HEK293 (cell line): ENCODE data around the gene ARHGAP23.

ENCODE experiments used
- CTCF ChIA-PET: fragments of 350-600 bp; formaldehyde crosslinking; extraction: SDS; loops from one replicate; lab custom pipeline; 2021; ENCODE audit warnings: antibody characterized with exemption; lab: Yijun Ruan, JAX
- POLR2A ChIA-PET: fragments of 300-600 bp; formaldehyde crosslinking; extraction: SDS; loops from one replicate; lab custom pipeline; 2020; ENCODE audit warnings: antibody characterized with exemption, inconsistent platforms; lab: Yijun Ruan, JAX
- H3K27ac ChIP-seq: fragments of 200-500 bp; sonication (Bioruptor generic); 2 replicates; pipeline ENCODE4 v1.5.1; 2014; ENCODE audit warnings: low read depth, low read length, control low read depth, inconsistent platforms; ENCODE audit errors: extremely low read depth
- H3K36me3 ChIP-seq, 2 experiments: fragments of 200-500 bp in 1 of 2; sonication (Bioruptor generic) in 1 of 2; 1 replicate in 1 of 2; 2 replicates in 1 of 2; pipeline ENCODE4 v1.5.1; 2014 to 2017; ENCODE audit warnings: inconsistent platforms in 2 of 2, low read length in 2 of 2; ENCODE audit not compliant: control insufficient read depth in 2 of 2, insufficient read depth in 1 of 2
- H3K4me1 ChIP-seq: fragments of 200-500 bp; sonication (Bioruptor generic); 2 replicates; pipeline ENCODE4 v1.5.1; 2014; ENCODE audit warnings: mild to moderate bottlenecking, low read length, inconsistent platforms; ENCODE audit not compliant: control insufficient read depth, insufficient read depth
- H3K4me3 ChIP-seq: 2 replicates; pipeline ENCODE4 v1.5.1; 2011; ENCODE audit warnings: low read depth, mild to moderate bottlenecking, control low read depth, low read length, moderate library complexity
- H3K9me3 ChIP-seq: fragments of 200-500 bp; sonication (Bioruptor generic); 2 replicates; pipeline ENCODE4 v1.5.1; 2014; ENCODE audit warnings: low read depth, low read length, inconsistent platforms; ENCODE audit not compliant: control insufficient read depth, insufficient read depth
- EGR2 ChIP-seq: fragments of 450-650 bp; formaldehyde crosslinking; IDR thresholded peaks from 2 replicates; pipeline ENCODE4 v1.5.1; 2016; ENCODE audit warnings: low read depth, missing biosample characterization, missing genetic modification characterization
- ELK4 ChIP-seq: IDR thresholded peaks from 2 replicates; pipeline ENCODE4 v1.6.1; 2011; ENCODE audit warnings: mild to moderate bottlenecking, low read depth, low read length, borderline replicate concordance
- GFI1B ChIP-seq: fragments of 450-650 bp; formaldehyde crosslinking; IDR thresholded peaks from 2 replicates; pipeline ENCODE4 v1.5.1; 2016; ENCODE audit warnings: missing biosample characterization, missing genetic modification characterization
- GLIS2 ChIP-seq: fragments of 450-650 bp; formaldehyde crosslinking; IDR thresholded peaks from 2 replicates; pipeline ENCODE4 v1.5.1; 2016; ENCODE audit warnings: missing biosample characterization, missing genetic modification characterization
- KLF1 ChIP-seq: fragments of 450-650 bp; formaldehyde crosslinking; IDR thresholded peaks from 2 replicates; pipeline ENCODE4 v1.5.1; 2016; ENCODE audit warnings: missing biosample characterization, missing genetic modification characterization
- KLF16 ChIP-seq: fragments of 450-650 bp; formaldehyde crosslinking; IDR thresholded peaks from 2 replicates; pipeline ENCODE4 v1.5.1; 2017; ENCODE audit warnings: missing biosample characterization, missing genetic modification characterization
- KLF17 ChIP-seq: fragments of 450-650 bp; formaldehyde crosslinking; IDR thresholded peaks from 2 replicates; pipeline ENCODE4 v1.5.1; 2016; ENCODE audit warnings: missing biosample characterization, missing genetic modification characterization
- KLF7 ChIP-seq: fragments of 450-650 bp; formaldehyde crosslinking; IDR thresholded peaks from 2 replicates; pipeline ENCODE4 v1.5.1; 2016; ENCODE audit warnings: missing biosample characterization, missing genetic modification characterization, borderline replicate concordance
- MYNN ChIP-seq: fragments of 450-650 bp; formaldehyde crosslinking; IDR thresholded peaks from 2 replicates; pipeline ENCODE4 v1.5.1; 2016; ENCODE audit warnings: missing biosample characterization, missing genetic modification characterization, borderline replicate concordance
- PRDM2 ChIP-seq: fragments of 450-650 bp; formaldehyde crosslinking; IDR thresholded peaks from 2 replicates; pipeline ENCODE4 v1.5.1; 2016; ENCODE audit warnings: missing biosample characterization, missing genetic modification characterization, borderline replicate concordance
- YY2 ChIP-seq: fragments of 450-650 bp; formaldehyde crosslinking; IDR thresholded peaks from 2 replicates; pipeline ENCODE4 v1.5.1; 2016; ENCODE audit warnings: missing biosample characterization, missing genetic modification characterization
- ZBTB17 ChIP-seq: fragments of 450-650 bp; formaldehyde crosslinking; IDR thresholded peaks from 2 replicates; pipeline ENCODE4 v1.5.1; 2016; ENCODE audit warnings: missing biosample characterization, missing genetic modification characterization
- ZBTB48 ChIP-seq: fragments of 450-650 bp; formaldehyde crosslinking; IDR thresholded peaks from 2 replicates; pipeline ENCODE4 v1.5.1; 2016; ENCODE audit warnings: missing biosample characterization, missing genetic modification characterization
- ZNF302 ChIP-seq: fragments of 450-650 bp; formaldehyde crosslinking; IDR thresholded peaks from 2 replicates; pipeline ENCODE4 v1.5.1; 2016; ENCODE audit warnings: missing biosample characterization, missing genetic modification characterization, low read depth
- ZNF660 ChIP-seq: fragments of 450-650 bp; IDR thresholded peaks from 2 replicates; pipeline ENCODE4 v1.5.1; 2018; ENCODE audit warnings: missing biosample characterization, mild to moderate bottlenecking, missing genetic modification characterization
- TF ChIP-seq, protein P1 (sequence below): fragments of 450-650 bp; formaldehyde crosslinking; IDR thresholded peaks from 2 replicates; pipeline ENCODE4 v1.5.1; 2016; ENCODE audit warnings: missing biosample characterization, missing genetic modification characterization
- TF ChIP-seq, protein P2 (sequence below): fragments of 450-650 bp; formaldehyde crosslinking; conservative IDR thresholded peaks from 2 replicates; pipeline ENCODE4 v1.5.1; 2016; ENCODE audit warnings: low read depth, missing biosample characterization, missing genetic modification characterization
- TF ChIP-seq, protein P3 (sequence below): fragments of 450-650 bp; formaldehyde crosslinking; IDR thresholded peaks from 2 replicates; pipeline ENCODE4 v1.5.1; 2017; ENCODE audit warnings: missing biosample characterization, mild to moderate bottlenecking, missing genetic modification characterization, moderate library complexity

The ARHGAP23 gene

GRCh38 chr17:38460082-38460715 lies 31.9 kb downstream of the ARHGAP23 start (continued):
- no peak for TF ChIP-seq PRDM2

GRCh38 chr17:38460716-38461630 lies 32.7 kb downstream of the ARHGAP23 start:
- H3K4me1 ChIP-seq: peaks cover 11% of the 10 kb centered on the region
- POLR2A ChIA-PET: no interaction called here
- CTCF ChIA-PET: interaction anchor here (0.6 to 1.0 kb wide), 2 partner anchors 37 to 91 kb away, joined by 3 read pairs; no protein-coding TSS in a partner anchor
- TF ChIP-seq, protein P1, sequence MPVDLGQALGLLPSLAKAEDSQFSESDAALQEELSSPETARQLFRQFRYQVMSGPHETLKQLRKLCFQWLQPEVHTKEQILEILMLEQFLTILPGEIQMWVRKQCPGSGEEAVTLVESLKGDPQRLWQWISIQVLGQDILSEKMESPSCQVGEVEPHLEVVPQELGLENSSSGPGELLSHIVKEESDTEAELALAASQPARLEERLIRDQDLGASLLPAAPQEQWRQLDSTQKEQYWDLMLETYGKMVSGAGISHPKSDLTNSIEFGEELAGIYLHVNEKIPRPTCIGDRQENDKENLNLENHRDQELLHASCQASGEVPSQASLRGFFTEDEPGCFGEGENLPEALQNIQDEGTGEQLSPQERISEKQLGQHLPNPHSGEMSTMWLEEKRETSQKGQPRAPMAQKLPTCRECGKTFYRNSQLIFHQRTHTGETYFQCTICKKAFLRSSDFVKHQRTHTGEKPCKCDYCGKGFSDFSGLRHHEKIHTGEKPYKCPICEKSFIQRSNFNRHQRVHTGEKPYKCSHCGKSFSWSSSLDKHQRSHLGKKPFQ (tag by site-specific recombination): no peak
- TF ChIP-seq, protein P2, sequence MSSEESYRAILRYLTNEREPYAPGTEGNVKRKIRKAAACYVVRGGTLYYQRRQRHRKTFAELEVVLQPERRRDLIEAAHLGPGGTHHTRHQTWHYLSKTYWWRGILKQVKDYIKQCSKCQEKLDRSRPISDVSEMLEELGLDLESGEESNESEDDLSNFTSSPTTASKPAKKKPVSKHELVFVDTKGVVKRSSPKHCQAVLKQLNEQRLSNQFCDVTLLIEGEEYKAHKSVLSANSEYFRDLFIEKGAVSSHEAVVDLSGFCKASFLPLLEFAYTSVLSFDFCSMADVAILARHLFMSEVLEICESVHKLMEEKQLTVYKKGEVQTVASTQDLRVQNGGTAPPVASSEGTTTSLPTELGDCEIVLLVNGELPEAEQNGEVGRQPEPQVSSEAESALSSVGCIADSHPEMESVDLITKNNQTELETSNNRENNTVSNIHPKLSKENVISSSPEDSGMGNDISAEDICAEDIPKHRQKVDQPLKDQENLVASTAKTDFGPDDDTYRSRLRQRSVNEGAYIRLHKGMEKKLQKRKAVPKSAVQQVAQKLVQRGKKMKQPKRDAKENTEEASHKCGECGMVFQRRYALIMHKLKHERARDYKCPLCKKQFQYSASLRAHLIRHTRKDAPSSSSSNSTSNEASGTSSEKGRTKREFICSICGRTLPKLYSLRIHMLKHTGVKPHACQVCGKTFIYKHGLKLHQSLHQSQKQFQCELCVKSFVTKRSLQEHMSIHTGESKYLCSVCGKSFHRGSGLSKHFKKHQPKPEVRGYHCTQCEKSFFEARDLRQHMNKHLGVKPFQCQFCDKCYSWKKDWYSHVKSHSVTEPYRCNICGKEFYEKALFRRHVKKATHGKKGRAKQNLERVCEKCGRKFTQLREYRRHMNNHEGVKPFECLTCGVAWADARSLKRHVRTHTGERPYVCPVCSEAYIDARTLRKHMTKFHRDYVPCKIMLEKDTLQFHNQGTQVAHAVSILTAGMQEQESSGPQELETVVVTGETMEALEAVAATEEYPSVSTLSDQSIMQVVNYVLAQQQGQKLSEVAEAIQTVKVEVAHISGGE (tag by site-specific recombination): no peak
- no peak for TF ChIP-seq KLF1 (tag by site-specific recombination)
- no peak for TF ChIP-seq ZBTB17 (tag by site-specific recombination)
- TF ChIP-seq GLIS2 (tag by site-specific recombination): peak; percentile 37; the same call in 1 of the 2 replicates
- no peak for TF ChIP-seq YY2 (tag by site-specific recombination)
- no peak for TF ChIP-seq KLF7 (tag by site-specific recombination)
- no peak for TF ChIP-seq ZNF302
- TF ChIP-seq EGR2: peak; percentile 73
- TF ChIP-seq KLF16 (tag by site-specific recombination): no peak
- TF ChIP-seq MYNN: no peak
- TF ChIP-seq ZBTB48 (tag by site-specific recombination): no peak
- TF ChIP-seq, protein P3, sequence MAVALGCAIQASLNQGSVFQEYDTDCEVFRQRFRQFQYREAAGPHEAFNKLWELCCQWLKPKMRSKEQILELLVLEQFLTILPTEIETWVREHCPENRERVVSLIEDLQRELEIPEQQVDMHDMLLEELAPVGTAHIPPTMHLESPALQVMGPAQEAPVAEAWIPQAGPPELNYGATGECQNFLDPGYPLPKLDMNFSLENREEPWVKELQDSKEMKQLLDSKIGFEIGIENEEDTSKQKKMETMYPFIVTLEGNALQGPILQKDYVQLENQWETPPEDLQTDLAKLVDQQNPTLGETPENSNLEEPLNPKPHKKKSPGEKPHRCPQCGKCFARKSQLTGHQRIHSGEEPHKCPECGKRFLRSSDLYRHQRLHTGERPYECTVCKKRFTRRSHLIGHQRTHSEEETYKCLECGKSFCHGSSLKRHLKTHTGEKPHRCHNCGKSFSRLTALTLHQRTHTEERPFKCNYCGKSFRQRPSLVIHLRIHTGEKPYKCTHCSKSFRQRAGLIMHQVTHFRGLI: no peak
- TF ChIP-seq ZNF660: no peak
- TF ChIP-seq GFI1B: no peak
- no peak for TF ChIP-seq ELK4
- peak; percentile 39; the same call in 1 of the 2 replicates for TF ChIP-seq KLF17 (tag by site-specific recombination)

More at GRCh38 chr17:38460716-38461630, 32.7 kb downstream of the ARHGAP23 start:
- no peak overlapping the region for H3K27ac ChIP-seq
- no peaks in the 10 kb centered on the region for H3K9me3 ChIP-seq
- no peak overlapping the region for H3K4me3 ChIP-seq
- no peaks in the 10 kb centered on the region for H3K36me3 ChIP-seq
